Fibroblast of lung (primary cell): Measurements from ENCODE around the gene TIAM2. TPM values are rescaled to one million over a fixed set of nuclear protein-coding genes. Genes with fewer than 3 reads are reported as not detected.
"Not testable (repeated sequence)": the region's sequence is repeated elsewhere in the genome, so short reads cannot be mapped to it uniquely, and the experiment has no call there.

ENCODE experiments used
- DNase-seq, 2 donors: peaks; one replicate each; pipeline versions ENCODE4 v3.0.0 to v3.0.0-alpha.2; 2010; ENCODE audit warnings: low read depth in 2 of 2
- H2AFZ ChIP-seq: 2 replicates; pipeline ENCODE4 v1.5.1; 2012; ENCODE audit warnings: low read length, control low read depth, inconsistent platforms
- H3K27ac ChIP-seq: 2 replicates; pipeline ENCODE4 v1.5.1; 2011; ENCODE audit warnings: low read length, control low read depth; ENCODE audit not compliant: insufficient read depth
- H3K27me3 ChIP-seq: 2 replicates; pipeline ENCODE4 v1.5.1; 2011; ENCODE audit warnings: mild to moderate bottlenecking, low read length; ENCODE audit not compliant: control insufficient read depth, insufficient read depth
- H3K36me3 ChIP-seq: 2 replicates; pipeline ENCODE4 v1.5.1; 2011; ENCODE audit warnings: low read length; ENCODE audit not compliant: control insufficient read depth, insufficient read depth
- H3K4me1 ChIP-seq: 2 replicates; pipeline ENCODE4 v1.5.1; 2011; ENCODE audit warnings: low read length; ENCODE audit not compliant: control insufficient read depth, insufficient read depth; ENCODE audit errors: extremely low read depth
- H3K4me2 ChIP-seq: 2 replicates; pipeline ENCODE4 v1.5.1; 2011; ENCODE audit warnings: low read length, control low read depth; ENCODE audit not compliant: insufficient read depth; ENCODE audit errors: extremely low read depth
- H3K4me3 ChIP-seq, 4 experiments: fragments of 200-600 bp in 1 of 4; sonication (generic) in 1 of 4; replicated peaks in 1 of 4; 2 replicates each; pipeline ENCODE4 v1.5.1; 2011 to 2016; ENCODE audit warnings: low read length in 4 of 4, low read depth in 3 of 4, mild to moderate bottlenecking in 3 of 4, control low read depth in 2 of 4, inconsistent platforms in 1 of 4, mixed read lengths in 1 of 4; ENCODE audit not compliant: insufficient read depth in 1 of 4; ENCODE audit errors: control extremely low read depth in 1 of 4
- H3K79me2 ChIP-seq: 2 replicates; pipeline ENCODE4 v1.5.1; 2012; ENCODE audit warnings: mild to moderate bottlenecking, low read length, inconsistent platforms; ENCODE audit not compliant: control insufficient read depth, insufficient read depth
- H3K9ac ChIP-seq: 2 replicates; pipeline ENCODE4 v1.5.1; 2011; ENCODE audit warnings: mild to moderate bottlenecking, low read length, control low read depth; ENCODE audit not compliant: insufficient read depth
- H3K9me3 ChIP-seq: 2 replicates; pipeline ENCODE4 v1.5.1; 2012; ENCODE audit warnings: low read depth, low read length; ENCODE audit not compliant: control insufficient read depth, insufficient read depth
- H4K20me1 ChIP-seq: 2 replicates; pipeline ENCODE4 v1.5.1; 2011; ENCODE audit warnings: low read length; ENCODE audit not compliant: control insufficient read depth, insufficient read depth; ENCODE audit errors: extremely low read depth
- CTCF ChIP-seq, 2 donors: IDR thresholded peaks in 1 of 2; conservative IDR thresholded peaks in 1 of 2; 1 replicate in 1 of 2; 2 replicates in 1 of 2; pipeline ENCODE4 v1.5.1; 2011 to 2012; ENCODE audit warnings: low read length in 2 of 2, control low read depth in 1 of 2, inconsistent platforms in 1 of 2, low read depth in 1 of 2, mild to moderate bottlenecking in 1 of 2
- EZH2 ChIP-seq: IDR thresholded peaks from 2 replicates; pipeline ENCODE4 v1.5.1; 2012; ENCODE audit warnings: low read length, control low read depth, mild to moderate bottlenecking; ENCODE audit errors: missing control alignments
- polyA plus RNA-seq, 2 donors: library from polyadenylated mRNA; depleted of rRNA in 1 of 2; stranded (reverse) in 1 of 2; unstranded in 1 of 2; fragments of >200 nt; gene quantifications; 2 replicates each; pipeline ENCODE4 v1.2.1, GENCODE V29; 2011 to 2012; ENCODE audit warnings: missing spikeins in 1 of 2
- total RNA-seq: library from RNA; depleted of rRNA; stranded (reverse); fragments of >200 nt; gene quantifications from 2 replicates; pipeline ENCODE4 v1.2.1, GENCODE V29; 2014

TIAM2 gene
- total and polyA plus RNA-seq, 2 donors (not counting 1 experiment from before 2014, with no cell fraction given), result 6.2 to 11.2 TPM

DNA sequence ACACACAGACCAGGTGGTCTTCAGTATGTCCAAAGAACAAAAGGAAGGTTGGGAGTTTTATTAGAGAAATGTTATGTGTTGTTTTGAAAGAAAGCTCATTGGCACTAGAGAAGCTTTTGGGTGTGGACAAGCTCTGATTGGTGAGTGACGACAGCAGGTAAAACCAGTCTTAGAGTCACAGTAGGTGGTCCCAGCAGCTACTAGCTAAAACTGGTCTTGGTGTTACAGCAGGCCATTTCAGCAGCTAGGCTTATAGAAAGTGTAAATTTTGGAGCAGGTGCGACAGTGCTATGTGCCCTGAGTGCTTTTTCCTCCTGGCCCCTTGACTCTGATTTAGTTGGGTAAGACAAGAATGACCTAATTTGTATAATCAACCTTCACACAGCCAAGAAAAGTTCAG lies 272.3 kb downstream of the TIAM2 start:
- Histone ChIP-seq H2AFZ (no peak overlapping the region), H3K79me2 (no peaks in the 10 kb centered on the region), H4K20me1 (no peaks in the 10 kb centered on the region), H3K4me2 (no peak overlapping the region), H3K9ac (no peak overlapping the region), H3K4me1 (peaks cover 6% of the 10 kb centered on the region), H3K36me3 (no peaks in the 10 kb centered on the region), H3K4me3 (no peak overlapping the region), H3K9me3 (no peaks in the 10 kb centered on the region), H3K27me3 (no peaks in the 10 kb centered on the region), H3K27ac (no peak overlapping the region)
- TF ChIP-seq EZH2, result no peak
- no peak for TF ChIP-seq CTCF (conservative IDR thresholded peaks at IDR 0.05 in 1 of 2, IDR thresholded peaks at IDR 0.05 in 1 of 2; ENCODE audit: low read depth in 1 of 2, low read length in 2 of 2)
- DNase-seq, result no peak

- not testable (repeated sequence) for H3K9me3 ChIP-seq, H3K4me2 ChIP-seq, H3K36me3 ChIP-seq, H3K4me3 ChIP-seq, H3K79me2 ChIP-seq, H3K27ac ChIP-seq, H3K27me3 ChIP-seq, H2AFZ ChIP-seq, H3K9ac ChIP-seq, H4K20me1 ChIP-seq
- peak; percentile 60 to 67 for TF ChIP-seq CTCF (conservative IDR thresholded peaks at IDR 0.05 in 1 of 2, IDR thresholded peaks at IDR 0.05 in 1 of 2; ENCODE audit: low read depth in 1 of 2, low read length in 2 of 2)
- DNase-seq, result peak; percentile 57 to 66
- H3K4me1 ChIP-seq, result peaks cover 12% of the 10 kb centered on the region
These were observed 273.2 kb downstream of the TIAM2 start for GRCh38 chr6:155268088-155268867.

- Histone ChIP-seq H4K20me1 (no peaks in the 10 kb centered on the region), H3K27ac (no peak overlapping the region), H3K4me3 (no peak overlapping the region), H3K4me1 (peaks cover 25% of the 10 kb centered on the region), H3K9me3 (no peaks in the 10 kb centered on the region), H2AFZ (no peak overlapping the region), H3K79me2 (no peaks in the 10 kb centered on the region), H3K36me3 (no peaks in the 10 kb centered on the region), H3K4me2 (no peak overlapping the region), H3K27me3 (no peaks in the 10 kb centered on the region), H3K9ac (no peak overlapping the region)
- no peak for DNase-seq
- TF ChIP-seq EZH2 (no peak), CTCF (conservative IDR thresholded peaks at IDR 0.05 in 1 of 2, IDR thresholded peaks at IDR 0.05 in 1 of 2; ENCODE audit: low read depth in 1 of 2, low read length in 2 of 2) (no peak)
These were observed 274.6 kb downstream of the TIAM2 start for GRCh38 chr6:155269765-155270164.
